ENCODE measurements around the gene CINP. TPM values are rescaled to one million over a fixed set of nuclear protein-coding genes. Genes with fewer than 3 reads are reported as not detected.

Gene CINP
- total RNA-seq, 1 donor from 2014 or later: 6.8 TPM

- no peaks in the 10 kb centered on the region for H3K9me3 ChIP-seq
- intact Hi-C loops (cut with DNase I): loop anchor here (5.0 to 10.0 kb wide), 6 partner anchors 180 to 1238 kb away; partner anchors contain the start of genes DYNC1H1, EIF5, RCOR1 and WDR20
- H3K27me3 ChIP-seq: no peaks in the 10 kb centered on the region
- no peaks in the 10 kb centered on the region for H3K36me3 ChIP-seq
- peak; percentile 60 to 97 for DNase-seq (ENCODE audit: low spot score in 2 of 2)
- H3K27ac ChIP-seq: peak overlapping the region; percentile 69 to 79
- peak overlapping the region; percentile 51 to 66 for H3K4me3 ChIP-seq
- peak; percentile 81 to 95 (median 84) for TF ChIP-seq CTCF (IDR thresholded peaks at IDR 0.05)
- H3K4me1 ChIP-seq: peaks cover 11 to 30% of the 10 kb centered on the region in 2 donors
Observed at GRCh38 chr14:102316743-102317563, 45.7 kb downstream of the CINP start.

GRCh38 chr14:102316338-102316742 lies 46.4 kb downstream of the CINP start:
- peak overlapping the region; percentile 51 to 66 for H3K4me3 ChIP-seq
- intact Hi-C loops (cut with DNase I): loop anchor here (5.0 to 10.0 kb wide), 6 partner anchors 179 to 1238 kb away; partner anchors contain the start of genes DYNC1H1, EIF5, RCOR1 and WDR20
- peak in 1 of 2 donors; percentile 77 for DNase-seq (ENCODE audit: low spot score in 2 of 2)
- peak overlapping the region; percentile 40 to 79 for H3K27ac ChIP-seq
- TF ChIP-seq CTCF (IDR thresholded peaks at IDR 0.05): no peak
- no peaks in the 10 kb centered on the region for H3K27me3 ChIP-seq
- peaks cover 11 to 30% of the 10 kb centered on the region in 2 donors for H3K4me1 ChIP-seq
- no peaks in the 10 kb centered on the region for H3K9me3 ChIP-seq
- H3K36me3 ChIP-seq: no peaks in the 10 kb centered on the region

- no peak for TF ChIP-seq CTCF (IDR thresholded peaks at IDR 0.05)
- Histone ChIP-seq H3K27me3 (no peaks in the 10 kb centered on the region), H3K27ac (no peak overlapping the region), H3K9me3 (no peaks in the 10 kb centered on the region), H3K4me3 (no peak overlapping the region), H3K4me1 (peaks cover 5 to 23% of the 10 kb centered on the region in 2 donors), H3K36me3 (no peaks in the 10 kb centered on the region)
- DNase-seq (ENCODE audit: low spot score in 2 of 2): no peak
- intact Hi-C loops (cut with DNase I): loop anchor here (5.0 to 10.0 kb wide), 6 partner anchors 178 to 1240 kb away; partner anchors contain the start of genes DYNC1H1, EIF5, RCOR1 and WDR20
Observed at GRCh38 chr14:102315121-102315520, 47.6 kb downstream of the CINP start.

- Histone ChIP-seq H3K4me1 (peaks cover 3 to 22% of the 10 kb centered on the region in 2 donors), H3K36me3 (no peaks in the 10 kb centered on the region), H3K27me3 (no peaks in the 10 kb centered on the region), H3K9me3 (no peaks in the 10 kb centered on the region), H3K4me3 (peak overlapping the region; percentile 55 to 59), H3K27ac (peak overlapping the region in 1 of 2 donors; percentile 51)
- peak; percentile 28 to 91 for DNase-seq (ENCODE audit: low spot score in 2 of 2)
- intact Hi-C loops (cut with DNase I): loop anchor here (1.0 to 10.0 kb wide), 8 partner anchors 9 to 1240 kb away; partner anchors contain the start of genes DYNC1H1, EIF5, MOK and RCOR1
- TF ChIP-seq CTCF (IDR thresholded peaks at IDR 0.05): peak; percentile 93 to 96 (median 95)
Observed at GRCh38 chr14:102314242-102315011, 48.3 kb downstream of the CINP start.

All from ascending aorta (tissue), 2 donors.